GM13976 (cell line): ENCODE data around the gene KLHL25.
"Not testable (repeated sequence)": the region's sequence is repeated elsewhere in the genome, so short reads cannot be mapped to it uniquely, and the experiment has no call there.

Experiments used
- DNase-seq: peaks from one replicate; pipeline ENCODE4 v3.0.0; 2012; ENCODE audit warnings: low spot score
- in situ Hi-C: fragments of 300-500 bp; cut with MboI; formaldehyde crosslinking; loops from one replicate; pipeline ENCODE4 v1.12.0; 2022; ENCODE audit warnings: low sequenced_read_pairs, mixed read lengths, inconsistent platforms; ENCODE audit not compliant: unreplicated experiment
- TF ChIP-seq, protein P1 (sequence below): IDR thresholded peaks from 2 replicates; pipeline ENCODE4 v1.5.1; 2012; ENCODE audit warnings: borderline replicate concordance, mild to moderate bottlenecking; ENCODE audit not compliant: insufficient read depth; ENCODE audit errors: extremely low read depth, missing control alignments, control extremely low read depth

Gene KLHL25

DNA sequence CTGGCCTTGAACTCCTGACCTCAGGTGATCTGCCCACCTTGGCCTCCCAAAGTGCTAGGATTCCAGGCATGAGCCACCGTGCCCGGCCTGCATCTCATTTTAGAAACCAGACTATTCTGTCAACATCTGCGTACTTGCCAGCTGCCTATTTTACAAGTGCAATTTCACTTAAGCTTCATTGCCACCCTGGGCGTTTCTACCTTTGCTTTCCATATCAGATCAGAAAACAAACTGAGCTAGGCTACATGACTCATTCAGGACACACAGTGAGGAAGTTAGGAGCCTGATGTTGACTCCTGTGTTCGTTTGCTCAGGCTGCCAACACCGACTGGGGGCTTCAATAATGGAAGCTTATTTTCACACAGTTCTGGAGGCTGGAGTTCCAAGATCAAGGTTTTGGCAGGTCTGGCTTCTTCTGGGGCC, 42.3 kb upstream of the KLHL25 start:
- in situ Hi-C loops, result loop anchor here (5.0 to 25.0 kb wide), 3 partner anchors 110 to 542 kb away; no protein-coding TSS in a partner anchor
- TF ChIP-seq, protein P1, sequence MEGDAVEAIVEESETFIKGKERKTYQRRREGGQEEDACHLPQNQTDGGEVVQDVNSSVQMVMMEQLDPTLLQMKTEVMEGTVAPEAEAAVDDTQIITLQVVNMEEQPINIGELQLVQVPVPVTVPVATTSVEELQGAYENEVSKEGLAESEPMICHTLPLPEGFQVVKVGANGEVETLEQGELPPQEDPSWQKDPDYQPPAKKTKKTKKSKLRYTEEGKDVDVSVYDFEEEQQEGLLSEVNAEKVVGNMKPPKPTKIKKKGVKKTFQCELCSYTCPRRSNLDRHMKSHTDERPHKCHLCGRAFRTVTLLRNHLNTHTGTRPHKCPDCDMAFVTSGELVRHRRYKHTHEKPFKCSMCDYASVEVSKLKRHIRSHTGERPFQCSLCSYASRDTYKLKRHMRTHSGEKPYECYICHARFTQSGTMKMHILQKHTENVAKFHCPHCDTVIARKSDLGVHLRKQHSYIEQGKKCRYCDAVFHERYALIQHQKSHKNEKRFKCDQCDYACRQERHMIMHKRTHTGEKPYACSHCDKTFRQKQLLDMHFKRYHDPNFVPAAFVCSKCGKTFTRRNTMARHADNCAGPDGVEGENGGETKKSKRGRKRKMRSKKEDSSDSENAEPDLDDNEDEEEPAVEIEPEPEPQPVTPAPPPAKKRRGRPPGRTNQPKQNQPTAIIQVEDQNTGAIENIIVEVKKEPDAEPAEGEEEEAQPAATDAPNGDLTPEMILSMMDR, result no peak
- DNase-seq, result no peak

DNA sequence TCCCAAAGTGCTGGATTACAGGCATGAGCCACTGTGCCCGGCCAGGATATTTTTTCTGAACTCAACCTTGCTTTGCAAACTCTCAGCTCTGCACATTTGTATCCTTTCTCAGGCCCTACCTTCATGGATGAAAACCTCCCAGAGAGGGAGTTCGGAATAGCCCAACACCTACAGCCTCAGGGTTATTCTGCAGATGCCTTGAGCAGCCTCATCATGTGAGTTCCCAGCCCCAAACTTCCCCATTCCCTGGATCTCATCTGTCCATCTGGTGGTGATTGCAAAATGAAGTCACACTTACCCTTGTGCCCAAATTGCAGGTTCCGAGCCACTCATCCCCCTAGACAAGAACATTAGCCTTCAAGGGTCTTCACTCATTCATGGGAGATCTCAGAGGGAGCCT, 39.9 kb upstream of the KLHL25 start:
- TF ChIP-seq, protein P1, result no peak
- in situ Hi-C loops, result loop anchor here (5.0 to 25.0 kb wide), 3 partner anchors 107 to 540 kb away; no protein-coding TSS in a partner anchor
- no peak for DNase-seq

GRCh38 chr15:85832394-85832793, 37.7 kb upstream of the KLHL25 start:
- DNase-seq, result no peak
- TF ChIP-seq, protein P1, result no peak
- in situ Hi-C loops, result loop anchor here (10.0 to 25.0 kb wide), 2 partner anchors 220 to 538 kb away; no protein-coding TSS in a partner anchor

GRCh38 chr15:85831415-85832113, 36.8 kb upstream of the KLHL25 start:
- DNase-seq, result peak; percentile 47
- TF ChIP-seq, protein P1, result no peak
- in situ Hi-C loops, result loop anchor here (10.0 to 25.0 kb wide), 2 partner anchors 219 to 537 kb away; no protein-coding TSS in a partner anchor

DNA sequence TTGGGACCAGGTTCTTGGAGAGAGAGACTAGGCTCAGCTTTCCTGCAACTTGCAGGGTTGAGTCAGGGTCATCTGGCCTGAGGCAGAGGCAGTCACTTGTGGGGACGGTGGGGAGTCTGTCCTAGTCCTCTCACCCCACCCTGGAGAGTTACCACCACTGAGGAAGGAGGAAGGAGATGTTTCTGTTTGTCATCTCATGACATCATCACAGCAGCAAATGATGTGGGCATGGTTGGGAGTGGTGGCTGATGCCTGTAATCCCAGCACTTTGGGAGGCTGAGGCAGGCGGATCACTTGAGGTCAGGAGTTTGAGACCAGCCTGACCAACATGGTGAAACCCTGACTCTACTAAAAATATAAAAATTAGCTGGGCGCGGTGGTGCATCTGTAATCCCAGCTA, 35.0 kb upstream of the KLHL25 start:
- in situ Hi-C loops, result loop anchor here (10.0 to 25.0 kb wide), 2 partner anchors 217 to 535 kb away; no protein-coding TSS in a partner anchor
- DNase-seq, result not testable (repeated sequence)

GRCh38 chr15:85828874-85829273, 34.1 kb upstream of the KLHL25 start:
- TF ChIP-seq, protein P1, result no peak
- DNase-seq, result no peak
- in situ Hi-C loops, result loop anchor here (25.0 kb wide), 1 partner anchor 217 kb away; no protein-coding TSS in a partner anchor

DNA sequence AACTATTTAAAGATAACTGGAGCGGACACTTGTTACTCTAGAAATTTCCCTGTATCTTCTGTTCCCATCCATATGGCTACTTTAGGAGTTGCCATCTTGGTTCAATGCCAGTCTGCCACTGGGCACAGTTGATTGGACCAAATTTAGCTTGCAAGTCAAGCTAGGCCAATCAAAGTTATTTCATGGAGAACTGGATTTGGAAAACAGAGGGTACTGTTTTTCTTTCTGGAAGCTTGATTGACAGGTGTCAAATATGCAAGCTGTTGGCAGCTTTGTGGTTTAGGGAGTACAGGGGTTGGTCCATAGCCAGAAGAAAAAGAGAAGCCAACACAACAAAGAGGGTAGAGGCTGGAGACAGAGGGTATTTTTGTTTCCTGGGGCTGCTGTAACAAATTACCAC, 33.4 kb upstream of the KLHL25 start:
- in situ Hi-C loops, result loop anchor here (25.0 kb wide), 1 partner anchor 216 kb away; no protein-coding TSS in a partner anchor
- DNase-seq, result no peak
- TF ChIP-seq, protein P1, result no peak
